GM23338 (cell line): Measurements from ENCODE around the gene OR5H15.
"Not testable (repeated sequence)": the region's sequence is repeated elsewhere in the genome, so short reads cannot be mapped to it uniquely, and the experiment has no call there.

Experiments
- CREB1 ChIP-seq: fragments of 250-450 bp; sonication (Bioruptor Pico); IDR thresholded peaks from 2 replicates; pipeline ENCODE4 v1.5.0; 2020; ENCODE audit warnings: low read depth, mild to moderate bottlenecking, moderate library complexity
- EZH2 ChIP-seq: fragments of 200-600 bp; sonication (generic); IDR thresholded peaks from one replicate; pipeline ENCODE4 v1.8.0; 2017; ENCODE audit warnings: antibody characterized with exemption, mild to moderate bottlenecking, low read depth; ENCODE audit not compliant: unreplicated experiment
- EZH2phosphoT487 ChIP-seq: fragments of 200-600 bp; sonication (generic); IDR thresholded peaks from one replicate; pipeline ENCODE4 v1.8.1; 2018; ENCODE audit warnings: antibody characterized with exemption; ENCODE audit not compliant: unreplicated experiment
- JUNB ChIP-seq: IDR thresholded peaks from one replicate; pipeline ENCODE4 v1.6.1; 2016; ENCODE audit warnings: antibody characterized with exemption; ENCODE audit not compliant: unreplicated experiment
- POLR2AphosphoS5 ChIP-seq: IDR thresholded peaks from 2 replicates; pipeline ENCODE4 v1.6.1; 2016; ENCODE audit warnings: antibody characterized with exemption, low read depth
- STAT1 ChIP-seq: IDR thresholded peaks from one replicate; pipeline ENCODE4 v1.6.1; 2016; ENCODE audit warnings: antibody characterized with exemption; ENCODE audit not compliant: unreplicated experiment
- ZNF114 ChIP-seq: fragments of 250-450 bp; sonication (Bioruptor Pico); IDR thresholded peaks from 2 replicates; pipeline ENCODE4 v1.5.0; 2020; ENCODE audit warnings: mild to moderate bottlenecking, moderate library complexity
- ZNF462 ChIP-seq: fragments of 250-450 bp; sonication (Bioruptor Pico); IDR thresholded peaks from 2 replicates; pipeline ENCODE4 v1.5.0; 2020; ENCODE audit warnings: mild to moderate bottlenecking, moderate library complexity
- TF ChIP-seq, protein P1 (sequence below), 2 experiments: fragments of 200-600 bp in 1 of 2; sonication (generic) in 1 of 2; conservative IDR thresholded peaks; 2 replicates each; pipeline versions ENCODE4 v1.5.1 to v1.6.1; 2016 to 2017; ENCODE audit warnings: antibody characterized with exemption in 2 of 2, low read depth in 2 of 2, mild to moderate bottlenecking in 2 of 2, moderate library complexity in 1 of 2
- TF ChIP-seq, protein P2 (sequence below): IDR thresholded peaks from 2 replicates; pipeline ENCODE4 v1.6.1; 2016; ENCODE audit warnings: antibody characterized with exemption
- TF ChIP-seq, protein P3 (sequence below): IDR thresholded peaks from one replicate; pipeline ENCODE4 v1.6.1; 2018; ENCODE audit warnings: antibody characterized with exemption; ENCODE audit not compliant: unreplicated experiment

DNA sequence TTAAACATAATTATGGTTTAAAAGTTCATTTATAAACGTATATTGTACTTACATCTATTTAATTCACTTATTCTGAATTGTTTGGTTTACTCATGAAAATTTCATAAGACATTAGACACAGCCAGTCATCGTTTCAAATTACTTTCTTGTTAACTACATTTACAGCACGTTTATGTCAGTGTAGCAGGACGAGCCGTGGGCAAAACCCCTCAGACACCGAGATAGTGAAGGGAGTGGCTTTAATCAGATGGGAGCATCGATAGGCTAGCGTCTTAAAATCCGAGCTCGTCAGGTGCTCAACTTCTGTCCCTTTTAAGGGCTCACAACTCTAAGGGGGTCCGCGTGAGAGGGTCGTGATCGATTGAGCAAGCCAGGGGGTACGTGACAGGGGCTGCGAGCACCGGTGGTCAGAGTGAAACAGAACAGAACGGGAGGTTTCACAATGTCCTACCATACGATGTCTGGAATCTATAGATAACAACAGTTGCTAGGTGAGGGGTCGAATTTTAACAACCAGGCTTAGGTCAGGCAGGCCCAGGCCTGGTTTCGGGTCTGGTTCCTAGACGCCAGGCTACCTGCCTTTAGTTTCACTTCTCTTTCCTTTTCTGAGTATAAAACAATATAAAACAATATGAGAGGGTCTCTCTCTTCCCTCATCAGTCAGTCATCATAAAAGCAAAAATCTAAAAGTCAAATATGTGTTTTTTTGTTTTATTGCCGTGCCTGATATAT lies 28.5 kb upstream of the OR5H15 start:
- not testable (repeated sequence) for TF ChIP-seq EZH2phosphoT487; JUNB; EZH2; POLR2AphosphoS5; ZNF462; CREB1; ZNF114 (CRISPR knock-in tag); STAT1
- TF ChIP-seq, protein P1, sequence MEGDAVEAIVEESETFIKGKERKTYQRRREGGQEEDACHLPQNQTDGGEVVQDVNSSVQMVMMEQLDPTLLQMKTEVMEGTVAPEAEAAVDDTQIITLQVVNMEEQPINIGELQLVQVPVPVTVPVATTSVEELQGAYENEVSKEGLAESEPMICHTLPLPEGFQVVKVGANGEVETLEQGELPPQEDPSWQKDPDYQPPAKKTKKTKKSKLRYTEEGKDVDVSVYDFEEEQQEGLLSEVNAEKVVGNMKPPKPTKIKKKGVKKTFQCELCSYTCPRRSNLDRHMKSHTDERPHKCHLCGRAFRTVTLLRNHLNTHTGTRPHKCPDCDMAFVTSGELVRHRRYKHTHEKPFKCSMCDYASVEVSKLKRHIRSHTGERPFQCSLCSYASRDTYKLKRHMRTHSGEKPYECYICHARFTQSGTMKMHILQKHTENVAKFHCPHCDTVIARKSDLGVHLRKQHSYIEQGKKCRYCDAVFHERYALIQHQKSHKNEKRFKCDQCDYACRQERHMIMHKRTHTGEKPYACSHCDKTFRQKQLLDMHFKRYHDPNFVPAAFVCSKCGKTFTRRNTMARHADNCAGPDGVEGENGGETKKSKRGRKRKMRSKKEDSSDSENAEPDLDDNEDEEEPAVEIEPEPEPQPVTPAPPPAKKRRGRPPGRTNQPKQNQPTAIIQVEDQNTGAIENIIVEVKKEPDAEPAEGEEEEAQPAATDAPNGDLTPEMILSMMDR (conservative IDR thresholded peaks at IDR 0.05; ENCODE audit: low read depth in 2 of 2) = not testable (repeated sequence)
- TF ChIP-seq, protein P2, sequence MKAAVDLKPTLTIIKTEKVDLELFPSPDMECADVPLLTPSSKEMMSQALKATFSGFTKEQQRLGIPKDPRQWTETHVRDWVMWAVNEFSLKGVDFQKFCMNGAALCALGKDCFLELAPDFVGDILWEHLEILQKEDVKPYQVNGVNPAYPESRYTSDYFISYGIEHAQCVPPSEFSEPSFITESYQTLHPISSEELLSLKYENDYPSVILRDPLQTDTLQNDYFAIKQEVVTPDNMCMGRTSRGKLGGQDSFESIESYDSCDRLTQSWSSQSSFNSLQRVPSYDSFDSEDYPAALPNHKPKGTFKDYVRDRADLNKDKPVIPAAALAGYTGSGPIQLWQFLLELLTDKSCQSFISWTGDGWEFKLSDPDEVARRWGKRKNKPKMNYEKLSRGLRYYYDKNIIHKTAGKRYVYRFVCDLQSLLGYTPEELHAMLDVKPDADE = not testable (repeated sequence)
- TF ChIP-seq, protein P3, sequence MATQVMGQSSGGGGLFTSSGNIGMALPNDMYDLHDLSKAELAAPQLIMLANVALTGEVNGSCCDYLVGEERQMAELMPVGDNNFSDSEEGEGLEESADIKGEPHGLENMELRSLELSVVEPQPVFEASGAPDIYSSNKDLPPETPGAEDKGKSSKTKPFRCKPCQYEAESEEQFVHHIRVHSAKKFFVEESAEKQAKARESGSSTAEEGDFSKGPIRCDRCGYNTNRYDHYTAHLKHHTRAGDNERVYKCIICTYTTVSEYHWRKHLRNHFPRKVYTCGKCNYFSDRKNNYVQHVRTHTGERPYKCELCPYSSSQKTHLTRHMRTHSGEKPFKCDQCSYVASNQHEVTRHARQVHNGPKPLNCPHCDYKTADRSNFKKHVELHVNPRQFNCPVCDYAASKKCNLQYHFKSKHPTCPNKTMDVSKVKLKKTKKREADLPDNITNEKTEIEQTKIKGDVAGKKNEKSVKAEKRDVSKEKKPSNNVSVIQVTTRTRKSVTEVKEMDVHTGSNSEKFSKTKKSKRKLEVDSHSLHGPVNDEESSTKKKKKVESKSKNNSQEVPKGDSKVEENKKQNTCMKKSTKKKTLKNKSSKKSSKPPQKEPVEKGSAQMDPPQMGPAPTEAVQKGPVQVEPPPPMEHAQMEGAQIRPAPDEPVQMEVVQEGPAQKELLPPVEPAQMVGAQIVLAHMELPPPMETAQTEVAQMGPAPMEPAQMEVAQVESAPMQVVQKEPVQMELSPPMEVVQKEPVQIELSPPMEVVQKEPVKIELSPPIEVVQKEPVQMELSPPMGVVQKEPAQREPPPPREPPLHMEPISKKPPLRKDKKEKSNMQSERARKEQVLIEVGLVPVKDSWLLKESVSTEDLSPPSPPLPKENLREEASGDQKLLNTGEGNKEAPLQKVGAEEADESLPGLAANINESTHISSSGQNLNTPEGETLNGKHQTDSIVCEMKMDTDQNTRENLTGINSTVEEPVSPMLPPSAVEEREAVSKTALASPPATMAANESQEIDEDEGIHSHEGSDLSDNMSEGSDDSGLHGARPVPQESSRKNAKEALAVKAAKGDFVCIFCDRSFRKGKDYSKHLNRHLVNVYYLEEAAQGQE = not testable (repeated sequence)
